ENCODE data around the gene CRHR1.

DNA sequence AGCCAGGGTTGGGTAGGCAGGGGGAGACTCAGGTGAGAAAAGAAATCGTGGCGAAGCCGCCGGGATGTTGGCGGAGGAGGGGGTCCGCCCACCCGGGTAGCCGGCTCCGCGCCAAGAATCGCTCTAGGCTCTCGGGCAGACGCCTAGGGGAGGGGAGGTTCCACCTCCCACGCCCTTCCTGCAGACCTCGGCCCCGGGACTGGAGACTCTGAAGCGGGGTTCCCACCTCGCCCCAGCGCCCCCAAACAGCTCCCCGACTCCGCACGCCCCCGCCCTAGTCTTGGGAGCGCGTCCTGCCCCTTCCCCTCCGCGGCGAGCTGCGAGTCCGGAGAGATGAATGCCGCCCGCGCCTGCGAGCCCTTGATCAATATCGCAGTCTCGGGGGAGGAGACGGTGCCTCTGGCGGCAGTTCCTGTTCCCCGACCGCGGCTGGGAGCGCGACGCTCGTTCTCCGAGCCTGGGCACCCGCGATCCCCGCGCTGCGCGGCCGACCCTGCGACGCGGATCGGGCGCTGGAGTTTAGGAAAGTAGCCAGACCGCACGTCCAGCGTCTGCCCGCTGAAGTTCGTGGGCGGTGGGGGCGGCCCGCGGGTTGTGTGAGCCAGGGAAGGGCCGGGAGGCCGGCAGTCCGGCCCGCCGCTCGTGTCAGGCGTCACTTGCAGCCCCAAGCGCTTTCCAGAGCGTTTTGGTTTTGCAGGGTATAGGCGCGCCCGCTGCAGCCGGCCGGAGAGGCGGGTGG, 790 bp downstream of the CRHR1 start:
- TF ChIP-seq POLR2A (IDR thresholded peaks at IDR 0.05; ENCODE audit: low read depth, low read length) (no peak), POLR2AphosphoS5 (IDR thresholded peaks at IDR 0.05; ENCODE audit: low read depth, low read length) (no peak)

All from GM12892 (cell line).